H1 (cell line): Measurements from ENCODE around the gene TOMM5. TPM values are rescaled to one million over a fixed set of nuclear protein-coding genes. Genes with fewer than 3 reads are reported as not detected.

Source experiments
- CTCF ChIA-PET: fragments of 300-600 bp; sonication (Branson Sonifier 250); formaldehyde crosslinking; loops from one replicate; lab custom pipeline; 2021; ENCODE audit not compliant: partially characterized antibody; lab: Charles Lee
- POLR2A ChIA-PET: fragments of 300-600 bp; sonication (Branson Sonifier 250); formaldehyde crosslinking; loops from one replicate; lab custom pipeline; 2021; ENCODE audit warnings: inconsistent platforms; ENCODE audit not compliant: partially characterized antibody; lab: Charles Lee
- DNase-seq, 2 experiments: peaks; one replicate each; pipeline versions ENCODE4 v3.0.0 to v3.0.0-alpha.2; 2010 to 2022; ENCODE audit warnings: low spot score in 2 of 2, low read depth in 1 of 2, mixed read lengths in 1 of 2
- FAIRE-seq: peaks from 2 replicates; lab custom pipeline; 2011; peaks lifted over from hg19 to GRCh38; lab: Jason Lieb, UNC
- H2AFZ ChIP-seq: 2 replicates; pipeline ENCODE4 v1.8.1; 2012; ENCODE audit warnings: low read length, inconsistent platforms
- H2AK5ac ChIP-seq: 2 replicates; pipeline ENCODE4 v1.6.1; 2013; ENCODE audit warnings: low read depth, low read length
- H2BK120ac ChIP-seq: replicated peaks from 2 replicates; pipeline ENCODE3; 2013; ENCODE audit warnings: low read depth, low read length, inconsistent platforms
- H2BK12ac ChIP-seq: 2 replicates; pipeline ENCODE4 v1.6.1; 2013; ENCODE audit warnings: low read depth, low read length
- H2BK15ac ChIP-seq: 2 replicates; pipeline ENCODE4 v1.6.1; 2013; ENCODE audit warnings: low read length
- H2BK20ac ChIP-seq: 2 replicates; pipeline ENCODE4 v1.6.1; 2013; ENCODE audit warnings: low read length
- H2BK5ac ChIP-seq: 2 replicates; pipeline ENCODE4 v1.6.1; 2013; ENCODE audit warnings: low read depth, low read length
- H3K14ac ChIP-seq: 2 replicates; pipeline ENCODE4 v1.6.1; 2013; ENCODE audit warnings: inconsistent platforms; ENCODE audit not compliant: insufficient read length
- H3K18ac ChIP-seq: 2 replicates; pipeline ENCODE4 v1.6.1; 2013; ENCODE audit warnings: low read length; ENCODE audit errors: extremely low read depth
- H3K23ac ChIP-seq: 2 replicates; pipeline ENCODE4 v1.6.1; 2013; ENCODE audit warnings: inconsistent platforms; ENCODE audit not compliant: insufficient read length
- H3K23me2 ChIP-seq: 2 replicates; pipeline ENCODE4 v1.6.1; 2013; ENCODE audit warnings: low read depth, low read length
- H3K27ac ChIP-seq: 2 replicates; pipeline ENCODE4 v1.6.1; 2011; ENCODE audit warnings: low read depth, low read length, inconsistent platforms
- H3K27me3 ChIP-seq, 4 experiments: replicated peaks in 1 of 4; 1 replicate in 1 of 4; 2 replicates in 3 of 4; pipeline versions ENCODE4 v1.6.1 to v1.8.1; 2011 to 2013; ENCODE audit warnings: low read length in 3 of 4, mild to moderate bottlenecking in 3 of 4, inconsistent platforms in 2 of 4, mixed read lengths in 2 of 4, moderate library complexity in 1 of 4; ENCODE audit not compliant: control insufficient read depth in 3 of 4, insufficient read depth in 3 of 4; ENCODE audit errors: extremely low read depth in 1 of 4
- H3K36me3 ChIP-seq, 4 experiments: 2 replicates each; pipeline versions ENCODE4 v1.6.1 to v1.8.1; 2011 to 2013; ENCODE audit warnings: mild to moderate bottlenecking in 4 of 4, low read length in 3 of 4, moderate library complexity in 2 of 4, control low read depth in 1 of 4, inconsistent platforms in 1 of 4; ENCODE audit not compliant: insufficient read depth in 4 of 4, control insufficient read depth in 2 of 4
- H3K4ac ChIP-seq: replicated peaks from 2 replicates; pipeline ENCODE3; 2013; ENCODE audit warnings: low read length, low read depth, mixed read lengths, inconsistent platforms; ENCODE audit not compliant: insufficient read length
- H3K4me1 ChIP-seq, 4 experiments: replicated peaks in 1 of 4; 1 replicate in 1 of 4; 2 replicates in 3 of 4; pipeline versions ENCODE4 v1.6.1 to v1.8.1; 2011 to 2013; ENCODE audit warnings: low read length in 3 of 4, inconsistent platforms in 2 of 4, mixed read lengths in 1 of 4; ENCODE audit not compliant: insufficient read depth in 4 of 4, control insufficient read depth in 3 of 4
- H3K4me2 ChIP-seq, 2 experiments: 2 replicates each; pipeline versions ENCODE4 v1.6.1 to v1.8.1; 2011 to 2013; ENCODE audit warnings: low read depth in 2 of 2, low read length in 2 of 2, control low read depth in 1 of 2, inconsistent platforms in 1 of 2, mild to moderate bottlenecking in 1 of 2; ENCODE audit not compliant: insufficient read depth in 1 of 2
- H3K4me3 ChIP-seq, 4 experiments: fragments of 200-600, 300-600 bp in 1 of 4; sonication (generic), shearing (Covaris generic), sonication (Bioruptor Twin) in 1 of 4; 2 replicates each; pipeline versions ENCODE4 v1.5.1 to v1.8.1; 2011 to 2016; ENCODE audit warnings: low read length in 4 of 4, low read depth in 3 of 4, control low read depth in 2 of 4, inconsistent platforms in 2 of 4, mild to moderate bottlenecking in 2 of 4, mixed read lengths in 1 of 4, moderate library complexity in 1 of 4; ENCODE audit not compliant: insufficient read depth in 2 of 4; ENCODE audit errors: extremely low read depth in 1 of 4
- H3K56ac ChIP-seq: replicated peaks from 2 replicates; pipeline ENCODE3; 2013; ENCODE audit warnings: low read depth, mild to moderate bottlenecking, mixed read lengths, low read length, inconsistent platforms; ENCODE audit not compliant: insufficient read length
- H3K79me1 ChIP-seq: 2 replicates; pipeline ENCODE4 v1.6.1; 2013; ENCODE audit warnings: low read depth, low read length, control low read depth
- H3K79me2 ChIP-seq, 2 experiments: 2 replicates each; pipeline versions ENCODE4 v1.6.1 to v1.8.1; 2012 to 2013; ENCODE audit warnings: low read length in 2 of 2, mild to moderate bottlenecking in 2 of 2, inconsistent platforms in 1 of 2; ENCODE audit not compliant: insufficient read depth in 2 of 2, control insufficient read depth in 1 of 2
- H3K9ac ChIP-seq, 4 experiments: replicated peaks in 1 of 4; 1 replicate in 1 of 4; 2 replicates in 3 of 4; pipeline versions ENCODE4 v1.6.1 to v1.8.1; 2011 to 2013; ENCODE audit warnings: low read depth in 3 of 4, low read length in 3 of 4, control low read depth in 2 of 4, mild to moderate bottlenecking in 2 of 4, moderate library complexity in 2 of 4, inconsistent platforms in 1 of 4; ENCODE audit errors: extremely low read depth in 1 of 4
- H3K9me3 ChIP-seq, 2 experiments: 2 replicates each; pipeline versions ENCODE4 v1.6.1 to v1.8.1; 2012 to 2013; ENCODE audit warnings: mild to moderate bottlenecking in 2 of 2, moderate library complexity in 2 of 2, control low read depth in 1 of 2, inconsistent platforms in 1 of 2, low read depth in 1 of 2, low read length in 1 of 2, mixed read lengths in 1 of 2; ENCODE audit not compliant: insufficient read depth in 2 of 2
- H4K20me1 ChIP-seq, 2 experiments: replicated peaks in 1 of 2; 2 replicates each; pipeline versions ENCODE3 to v1.8.1; 2011 to 2013; ENCODE audit warnings: inconsistent platforms in 2 of 2, low read length in 2 of 2, mild to moderate bottlenecking in 1 of 2; ENCODE audit not compliant: insufficient read depth in 2 of 2, control insufficient read depth in 1 of 2
- H4K5ac ChIP-seq: 2 replicates; pipeline ENCODE4 v1.6.1; 2013; ENCODE audit warnings: low read length, low read depth, mixed read lengths, inconsistent platforms; ENCODE audit not compliant: insufficient read length
- H4K8ac ChIP-seq: 2 replicates; pipeline ENCODE4 v1.8.0; 2013; ENCODE audit warnings: mild to moderate bottlenecking, moderate library complexity, low read length, inconsistent platforms; ENCODE audit not compliant: insufficient read depth; ENCODE audit errors: extremely low read depth
- H4K91ac ChIP-seq: replicated peaks from 2 replicates; pipeline ENCODE3; 2013; ENCODE audit warnings: low read length, mixed read lengths, inconsistent platforms; ENCODE audit not compliant: insufficient read length
- CBX8 ChIP-seq: fragments of 300-800, 300-1000 bp; sonication (generic); IDR thresholded peaks from 2 replicates; pipeline ENCODE4 v1.7.1; 2016; ENCODE audit warnings: low read depth, low read length, borderline replicate concordance
- EGR1 ChIP-seq: IDR thresholded peaks from 2 replicates; pipeline ENCODE4 v1.6.1; 2011; ENCODE audit warnings: low read depth, low read length, borderline replicate concordance
- GTF2F1 ChIP-seq: IDR thresholded peaks from 2 replicates; pipeline ENCODE4 v1.6.1; 2012; ENCODE audit warnings: low read depth, low read length, improper control_type of control experiment, borderline replicate concordance
- HDAC2 ChIP-seq, 2 experiments: fragments of 300-600 bp in 1 of 2; sonication (generic) in 1 of 2; IDR thresholded peaks; 2 replicates each; pipeline ENCODE4 v1.6.1; 2011 to 2012; ENCODE audit warnings: low read depth in 2 of 2, low read length in 2 of 2, mild to moderate bottlenecking in 2 of 2, moderate library complexity in 2 of 2, borderline replicate concordance in 1 of 2, inconsistent platforms in 1 of 2
- JUN ChIP-seq: IDR thresholded peaks from 2 replicates; pipeline ENCODE4 v1.6.1; 2011; ENCODE audit warnings: low read depth, mild to moderate bottlenecking, improper control_type of control experiment, low read length
- KDM4A ChIP-seq: IDR thresholded peaks from one replicate; pipeline ENCODE4 v1.7.1; 2012; ENCODE audit warnings: low read depth, mild to moderate bottlenecking, moderate library complexity, low read length, inconsistent platforms; ENCODE audit not compliant: severe bottlenecking
- KDM5A ChIP-seq: fragments of 200-600 bp; IDR thresholded peaks from 2 replicates; pipeline ENCODE4 v1.7.1; 2012; ENCODE audit warnings: mild to moderate bottlenecking, low read length, inconsistent platforms, mixed read lengths
- NANOG ChIP-seq: IDR thresholded peaks from 2 replicates; pipeline ENCODE4 v1.6.1; 2011; ENCODE audit warnings: low read length, low read depth, mild to moderate bottlenecking, inconsistent platforms; ENCODE audit not compliant: insufficient read depth, poor library complexity, severe bottlenecking
- RBBP5 ChIP-seq: IDR thresholded peaks from 2 replicates; pipeline ENCODE4 v1.7.1; 2012; ENCODE audit warnings: low read depth, mild to moderate bottlenecking, inconsistent platforms, low read length, moderate library complexity, borderline replicate concordance
- RXRA ChIP-seq: IDR thresholded peaks from 2 replicates; pipeline ENCODE4 v1.6.1; 2011; ENCODE audit warnings: low read depth, mild to moderate bottlenecking, low read length, moderate library complexity; ENCODE audit not compliant: insufficient read depth
- SP2 ChIP-seq: IDR thresholded peaks from 2 replicates; pipeline ENCODE4 v1.6.1; 2012; ENCODE audit warnings: mild to moderate bottlenecking, low read length, inconsistent platforms
- TAF7 ChIP-seq: optimal IDR thresholded peaks from 2 replicates; pipeline ENCODE3; 2011; ENCODE audit warnings: low read depth, mild to moderate bottlenecking, inconsistent platforms, low read length, moderate library complexity, borderline replicate concordance
- WGBS, 2 experiments: shearing (Covaris generic) in 1 of 2; methylation state at CpG; one replicate each; pipeline versions ENCODE4 v1.1.6 to v1.1.7; 2013 to 2015; ENCODE audit warnings: low lambda C conversion rate in 2 of 2, mixed read lengths in 2 of 2, inconsistent platforms in 1 of 2, low coverage in 1 of 2, missing lambda C conversion rate in 1 of 2; ENCODE audit not compliant: insufficient replicate concordance in 2 of 2, insufficient coverage in 1 of 2, insufficient read length in 1 of 2; ENCODE audit errors: extremely low coverage in 1 of 2, missing lambda C conversion rate in 1 of 2; 5-methylcytosine and 5-hydroxymethylcytosine counted together
- polyA plus RNA-seq, 7 experiments: library from polyadenylated mRNA; depleted of rRNA in 3 of 7; stranded (reverse) in 5 of 7; unstranded in 2 of 7; fragments of >200 nt in 5 of 7; fragments of 200-250 nt in 2 of 7; gene quantifications; 1 replicate in 5 of 7; 2 replicates in 1 of 7; 4 replicates in 1 of 7; pipeline versions ENCODE4 v1.2.1 to v1.2.3, GENCODE V29; 2011 to 2013; ENCODE audit warnings: missing spikeins in 2 of 7, mixed read lengths in 2 of 7
- total RNA-seq: library from RNA; stranded (reverse); fragmentation: NEBNext Ultra II Directional; extraction: Animal tissue kit (Norgen Biotek cat#: 25700); gene quantifications from 2 replicates; pipeline ENCODE4 v1.2.1, GENCODE V29; 2021
- TF ChIP-seq, protein P1 (sequence below): IDR thresholded peaks from 2 replicates; pipeline ENCODE4 v1.6.1; 2011; ENCODE audit warnings: low read depth, mild to moderate bottlenecking, low read length; ENCODE audit not compliant: insufficient read depth

TOMM5 gene
- total and polyA plus RNA-seq, 2 of the 8 experiments (the other 6 are each of a cell fraction or from before 2014, with no cell fraction given): 171 to 174 TPM

DNA sequence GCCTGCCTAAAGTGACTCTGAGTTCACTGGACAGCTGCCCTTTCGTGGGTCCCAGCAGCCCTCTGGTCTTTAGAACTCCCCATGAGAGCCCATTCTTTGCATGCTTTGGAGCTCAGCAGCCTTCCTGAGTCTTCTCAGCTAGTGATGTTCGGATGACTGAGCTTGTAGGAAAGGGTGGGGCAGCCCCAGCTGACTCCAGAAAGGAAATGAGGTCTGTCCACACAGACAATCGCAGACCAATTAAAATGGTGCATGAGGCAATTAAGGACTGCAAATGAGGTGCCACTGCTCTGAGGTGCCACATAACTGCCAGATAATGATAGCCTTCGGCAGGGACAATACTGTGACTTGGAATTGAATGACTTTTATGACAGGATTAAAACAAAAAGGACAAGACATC is 25.4 kb upstream of the TOMM5 start:
- no peaks in the 10 kb centered on the region for H3K27me3 ChIP-seq
- H3K56ac ChIP-seq: no peak overlapping the region
- no peak overlapping the region for H3K4ac ChIP-seq
- no peak overlapping the region for H2BK20ac ChIP-seq
- H2AK5ac ChIP-seq: no peak overlapping the region
- H3K14ac ChIP-seq: no peak overlapping the region
- no peaks in the 10 kb centered on the region for H4K20me1 ChIP-seq
- H2BK12ac ChIP-seq: no peak overlapping the region
- no peak overlapping the region for H3K4me2 ChIP-seq
- H2BK120ac ChIP-seq: no peak overlapping the region
- no peak overlapping the region for H3K4me3 ChIP-seq
- CTCF ChIA-PET: interaction anchor here (0.9 kb wide), 1 partner anchor 23 kb away, joined by 3 read pairs; no protein-coding TSS in a partner anchor
- 83% methylated on average over 4 of the region's 4 CpGs; no CpG with 5 or more reads in 1 of the 2 experiments for WGBS, 2 experiments
- no peaks in the 10 kb centered on the region for H3K9me3 ChIP-seq
- H4K91ac ChIP-seq: no peak overlapping the region
- H3K79me1 ChIP-seq: no peaks in the 10 kb centered on the region
- no peak overlapping the region for H2BK15ac ChIP-seq
- H3K23me2 ChIP-seq: no peaks in the 10 kb centered on the region
- POLR2A ChIA-PET: no interaction called here
- H3K18ac ChIP-seq: no peak overlapping the region
- FAIRE-seq (no peak), DNase-seq (no peak)
- no peak overlapping the region for H3K27ac ChIP-seq
- no peak overlapping the region for H3K23ac ChIP-seq
- H3K36me3 ChIP-seq: no peaks in the 10 kb centered on the region
- H3K9ac ChIP-seq: no peak overlapping the region
- H4K8ac ChIP-seq: no peak overlapping the region
- H4K5ac ChIP-seq: no peak overlapping the region
- H3K79me2 ChIP-seq: no peaks in the 10 kb centered on the region; a peak in 1 of 4 replicates
- H2BK5ac ChIP-seq: no peak overlapping the region
- no peak overlapping the region for H2AFZ ChIP-seq
- no peaks in the 10 kb centered on the region for H3K4me1 ChIP-seq
- TF ChIP-seq, protein P1, sequence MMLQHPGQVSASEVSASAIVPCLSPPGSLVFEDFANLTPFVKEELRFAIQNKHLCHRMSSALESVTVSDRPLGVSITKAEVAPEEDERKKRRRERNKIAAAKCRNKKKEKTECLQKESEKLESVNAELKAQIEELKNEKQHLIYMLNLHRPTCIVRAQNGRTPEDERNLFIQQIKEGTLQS: no peak
- TF ChIP-seq KDM5A (no peak), EGR1 (no peak), SP2 (no peak), CBX8 (no peak), JUN (no peak), RXRA (no peak), HDAC2 (IDR thresholded peaks at IDR 0.05; ENCODE audit: borderline replicate concordance in 1 of 2, low read depth in 2 of 2, low read length in 2 of 2) (no peak), RBBP5 (no peak), KDM4A (no peak), GTF2F1 (no peak), NANOG (no peak), TAF7 (no peak)
